Left cardiac atrium (tissue), 4 donors: ENCODE measurements around the gene ZBED4. TPM values are rescaled to one million over a fixed set of nuclear protein-coding genes. Genes with fewer than 3 reads are reported as not detected.

Experiments
- ATAC-seq, 2 donors: fragments of 200-7000 bp; cut with Tn5 transposase; one replicate each; pipeline ENCODE4 v1.9.1; 2020; ENCODE audit warnings: mild to moderate bottlenecking in 2 of 2, moderate library complexity in 2 of 2
- DNase-seq: peaks from one replicate; pipeline ENCODE4 v3.0.0-alpha.2; 2020
- intact Hi-C, 2 donors: fragments of 100-400 bp; cut with DNase I; formaldehyde crosslinking; loops; one replicate each; pipeline versions ENCODE4 v1.14.1 to v1.15.1; 2022 to 2023
- total RNA-seq, 2 donors: library from RNA; stranded (reverse); fragmentation: NEBNext Ultra II Directional; extraction: Animal tissue kit (Norgen Biotek cat#: 25700); gene quantifications; one replicate each; pipeline ENCODE4 v1.2.1, GENCODE V29; 2021
- donor health status: DM: no; HTN: yes; CAD: no.
- donor health status: DM: no; HTN: yes; CAD: no; lungs with severe emphysema.
- donor health status: DM: yes; HTN: yes; CAD: no.
- donor health status: Dilated cardiomyopathy.

The ZBED4 gene
- total RNA-seq, 2 donors from 2014 or later, result 4.4 to 6.7 TPM

DNA sequence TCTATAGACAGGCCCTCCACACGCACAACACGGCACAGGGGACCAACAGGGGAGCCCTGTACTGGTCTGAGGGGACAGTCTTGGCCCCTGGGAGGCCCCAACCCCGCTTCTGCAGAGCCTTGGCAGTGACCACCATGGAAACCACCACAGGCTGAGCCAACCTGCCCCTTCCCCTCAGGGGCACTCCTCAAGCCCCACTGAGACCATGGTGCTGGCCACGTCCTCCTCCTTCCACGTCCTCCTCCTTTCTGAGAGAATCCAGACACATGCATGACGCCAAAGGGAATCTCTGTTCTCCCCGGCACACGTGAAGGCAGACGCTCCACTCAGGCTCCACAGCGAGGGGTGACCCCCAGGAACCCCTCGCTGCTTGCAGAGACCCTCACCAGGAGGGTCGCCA, 28.7 kb upstream of the ZBED4 start:
- DNase-seq (no peak), ATAC-seq (no peak)
- intact Hi-C loops, result no loop called here

- intact Hi-C loops, result no loop called here
- DNase-seq (no peak), ATAC-seq (no peak)
Observed at GRCh38 chr22:49825436-49825835, 28.2 kb upstream of the ZBED4 start.

GRCh38 chr22:49825944-49826602, 27.6 kb upstream of the ZBED4 start:
- intact Hi-C loops, result no loop called here
- ATAC-seq, result peak in 1 of 2 donors; percentile 21
- peak; percentile 43 for DNase-seq

DNA sequence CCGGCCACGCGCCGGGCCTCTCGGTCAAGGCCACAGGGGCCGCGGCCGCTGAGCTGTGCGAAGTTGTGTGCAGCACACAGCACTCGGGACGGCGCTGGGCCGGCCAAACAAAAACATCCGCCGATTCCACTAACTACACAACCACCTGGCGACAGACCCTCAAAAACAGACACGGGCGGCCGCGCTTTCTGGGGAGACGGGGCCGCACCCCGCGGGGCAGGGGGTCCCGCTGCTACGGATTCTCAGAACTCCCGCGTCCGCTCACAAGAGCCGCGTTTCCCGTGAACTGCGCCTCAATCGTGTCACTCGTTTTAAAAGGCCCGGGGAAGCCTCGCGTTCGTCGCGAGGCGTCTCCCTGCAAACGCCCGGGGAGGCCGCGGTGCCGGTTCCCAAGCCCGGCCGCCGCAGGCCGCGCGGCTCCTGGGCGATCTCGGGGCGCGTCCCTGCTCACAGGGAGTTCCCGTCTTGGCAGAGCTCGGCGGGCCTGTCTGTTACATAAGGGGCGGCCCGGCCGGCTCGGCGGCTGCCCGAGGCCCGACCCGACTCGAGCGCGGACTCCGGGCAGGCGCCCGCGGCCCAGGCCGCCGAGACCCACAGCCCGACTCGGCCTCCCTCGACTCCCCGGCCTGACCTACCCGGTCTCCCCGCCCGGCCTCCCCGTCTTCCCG, 26.9 kb upstream of the ZBED4 start:
- DNase-seq (peak; percentile 73), ATAC-seq (peak; percentile 68 to 80)
- intact Hi-C loops, result no loop called here

GRCh38 chr22:49827271-49827852, 26.3 kb upstream of the ZBED4 start:
- peak in 1 of 2 donors; percentile 20 for ATAC-seq
- intact Hi-C loops, result no loop called here
- DNase-seq, result peak; percentile 51

DNA sequence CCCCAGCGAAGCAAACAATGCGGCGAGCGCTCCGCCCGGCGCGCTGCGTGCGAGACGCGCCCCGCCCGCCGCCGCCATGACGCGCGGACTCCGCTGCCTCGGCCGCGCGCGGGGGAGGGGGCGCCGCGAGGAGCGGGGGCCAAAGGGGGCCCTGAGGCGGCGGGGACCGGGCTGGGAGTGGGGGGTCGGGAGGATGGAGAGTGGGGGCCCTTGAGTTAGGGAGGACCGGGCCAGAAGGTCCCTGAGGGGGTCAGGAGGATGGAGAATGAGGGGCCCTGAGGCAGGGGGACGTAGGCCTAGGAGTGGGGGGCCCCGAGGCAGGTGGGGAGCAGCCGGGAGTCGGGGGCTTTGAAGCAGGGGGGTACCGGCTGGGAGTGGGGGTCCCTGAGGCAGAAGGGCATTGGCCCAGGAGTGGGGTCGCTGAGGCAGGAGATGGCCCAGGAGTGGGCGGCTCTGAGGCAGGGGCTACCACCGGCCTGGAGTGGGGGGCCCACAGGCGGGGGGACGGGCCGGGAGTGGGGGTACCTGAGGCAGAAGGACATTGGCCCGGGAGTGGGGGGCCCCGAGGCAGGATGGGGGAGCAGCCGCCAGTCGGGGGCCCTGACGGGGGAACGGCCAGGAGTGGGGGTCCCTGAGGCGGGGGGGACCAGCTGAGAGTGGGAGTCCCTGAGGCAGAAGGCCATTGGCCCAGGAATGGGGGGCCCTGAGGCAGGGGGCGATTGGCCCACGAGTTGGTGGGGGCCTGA, 25.6 kb upstream of the ZBED4 start, which contains the start of gene BRD1:
Gene BRD1, minus strand, starts transcription at position 21 of the 746 bp plus-strand sequence. CDS start 3,556 bp downstream, outside the sequence.
- intact Hi-C loops, result no loop called here
- peak; percentile 70 to 77 for ATAC-seq
- DNase-seq, result peak; percentile 79

DNA sequence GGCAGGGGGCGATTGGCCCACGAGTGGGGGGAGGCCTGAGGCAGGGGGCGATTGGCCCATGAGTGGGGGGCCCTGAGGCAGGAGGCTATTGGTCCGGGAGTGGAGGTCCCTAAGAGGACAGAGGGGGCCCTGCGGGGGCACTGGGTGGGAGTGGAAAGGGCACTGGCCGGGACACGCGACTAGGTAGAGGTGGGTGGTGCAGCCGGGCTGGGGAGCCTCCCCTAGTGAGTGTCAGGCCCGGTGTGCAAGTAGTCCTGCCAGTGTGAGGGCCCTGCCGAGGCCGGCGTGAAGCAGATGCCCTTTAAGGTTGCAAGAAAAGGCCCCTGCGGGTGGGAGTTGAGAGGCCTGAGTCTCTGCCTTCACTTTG, 25.1 kb upstream of the ZBED4 start:
- intact Hi-C loops, result no loop called here
- ATAC-seq, result peak in 1 of 2 donors; percentile 3
- no peak for DNase-seq

DNA sequence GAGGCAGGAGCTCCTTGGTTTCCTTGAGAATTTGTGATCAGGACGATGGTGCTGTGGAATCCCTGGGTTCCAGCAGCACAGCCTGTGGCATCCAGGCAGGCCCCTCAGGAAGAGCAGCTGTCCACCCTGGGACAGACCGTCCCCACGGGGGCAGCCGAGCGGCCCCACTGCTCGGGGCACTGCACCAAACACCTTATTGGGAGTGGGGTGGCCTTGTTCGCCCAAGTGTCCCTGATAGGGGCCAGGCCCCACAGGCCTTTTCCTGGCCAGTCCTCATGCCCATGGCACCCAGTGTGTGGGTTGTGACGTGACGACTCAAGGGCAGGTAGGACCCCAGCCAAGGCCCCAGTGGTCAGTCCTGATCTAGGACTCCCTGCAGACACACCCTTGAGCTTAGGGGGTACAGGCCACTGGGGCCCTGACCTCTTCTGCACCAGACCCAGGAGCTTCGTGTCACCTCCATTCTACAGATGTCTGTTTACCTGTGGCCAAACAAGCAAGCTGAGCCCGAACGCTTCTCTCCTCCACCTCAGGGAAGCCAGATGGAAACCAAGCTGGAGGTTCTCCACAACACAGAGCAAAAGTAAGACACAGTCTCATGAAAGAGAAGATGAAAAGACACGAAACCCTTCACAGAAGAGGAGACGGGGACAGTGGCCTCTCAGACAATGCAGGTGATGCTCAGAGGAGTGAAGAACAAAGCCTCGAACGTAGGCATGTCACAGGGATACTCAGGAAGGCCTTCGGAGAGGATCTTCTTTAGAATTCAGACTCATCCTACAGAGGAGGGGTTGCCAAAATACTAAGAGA, 24.4 kb upstream of the ZBED4 start:
- no peak for ATAC-seq
- no peak for DNase-seq
- intact Hi-C loops, result no loop called here

GRCh38 chr22:49833340-49834007, 20.2 kb upstream of the ZBED4 start:
- DNase-seq, result no peak
- intact Hi-C loops, result loop anchor here in 1 of 2 donors (10.0 kb wide), 1 partner anchor 49 kb away; no protein-coding TSS in a partner anchor

DNA sequence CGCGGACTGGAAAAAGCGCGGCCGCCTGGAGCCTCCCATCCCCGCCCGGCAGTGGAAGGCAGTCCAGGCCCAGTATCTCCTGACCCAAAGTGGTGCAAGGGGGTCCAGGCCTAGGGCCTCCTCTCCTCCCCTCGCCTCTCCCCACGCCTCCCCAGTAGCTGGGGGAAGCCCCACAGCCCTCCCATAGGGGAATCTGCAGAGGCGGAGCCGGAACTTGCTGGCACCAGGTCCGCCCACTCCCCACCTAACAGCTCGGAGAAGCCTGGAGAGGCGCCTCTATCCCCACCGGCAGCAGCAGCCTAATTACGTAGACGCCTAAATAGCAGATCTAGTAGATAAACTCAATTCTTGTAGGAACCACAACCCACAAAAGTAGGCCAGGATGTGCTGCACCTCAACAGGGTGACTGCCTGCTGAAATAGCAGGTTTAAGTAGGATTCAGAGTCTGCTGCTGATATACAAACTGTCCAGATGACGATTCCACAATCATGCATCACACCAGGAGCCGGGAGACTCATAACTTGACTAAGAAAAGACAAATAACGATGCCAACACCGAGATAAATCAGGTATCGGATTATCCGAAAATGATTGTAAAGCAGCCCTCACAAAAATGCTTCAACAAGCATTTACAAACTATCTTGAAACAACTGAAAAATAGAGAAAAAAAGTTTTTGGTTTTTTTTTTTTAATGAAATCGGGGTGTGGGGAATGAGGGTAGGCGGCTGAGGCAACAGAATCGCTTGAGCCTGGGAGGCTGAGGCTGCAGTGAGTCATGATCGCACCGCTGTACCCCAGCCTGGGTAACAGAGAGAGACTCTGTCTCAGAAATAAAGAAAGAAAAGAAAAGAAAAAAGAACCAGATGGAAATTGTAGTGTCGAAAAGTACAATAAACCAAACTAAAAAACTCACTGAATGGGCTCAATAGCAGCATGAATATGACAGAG, 14.6 kb upstream of the ZBED4 start:
- ATAC-seq, result peak; percentile 80 to 87
- no peak for DNase-seq
- intact Hi-C loops, result loop anchor here in 1 of 2 donors (10.0 kb wide), 1 partner anchor 54 kb away; no protein-coding TSS in a partner anchor

More at GRCh38 chr22:49833340-49834007, 20.2 kb upstream of the ZBED4 start:
- no peak for ATAC-seq

DNA sequence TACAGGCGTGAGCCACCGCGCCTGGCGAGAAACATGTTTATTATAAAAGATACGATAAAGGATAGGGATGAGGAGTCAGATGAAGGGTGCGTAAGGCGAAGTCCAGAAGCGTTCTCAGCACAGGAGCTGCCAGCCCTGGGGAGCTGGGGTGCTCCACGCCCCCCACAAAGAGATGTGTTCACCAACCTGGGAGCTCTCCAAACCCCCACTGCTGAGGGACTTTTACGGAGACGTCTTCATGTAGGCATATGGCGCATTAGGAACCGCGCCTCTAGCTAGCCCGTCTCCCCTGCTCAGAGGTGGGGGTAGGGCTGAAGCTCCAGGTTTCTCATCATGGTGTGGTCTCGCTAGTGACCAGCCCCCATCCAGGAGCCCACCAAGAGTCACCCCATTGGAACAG, 8.4 kb upstream of the ZBED4 start:
- ATAC-seq, result no peak
- intact Hi-C loops, result no loop called here
- no peak for DNase-seq

GRCh38 chr22:49845666-49846459, 7.8 kb upstream of the ZBED4 start:
- no peak for ATAC-seq
- DNase-seq, result no peak
- intact Hi-C loops, result no loop called here

GRCh38 chr22:49847751-49848689, 5.6 kb upstream of the ZBED4 start:
- ATAC-seq (peak in 1 of 2 donors; percentile 17), DNase-seq (peak; percentile 42)
- intact Hi-C loops, result no loop called here

DNA sequence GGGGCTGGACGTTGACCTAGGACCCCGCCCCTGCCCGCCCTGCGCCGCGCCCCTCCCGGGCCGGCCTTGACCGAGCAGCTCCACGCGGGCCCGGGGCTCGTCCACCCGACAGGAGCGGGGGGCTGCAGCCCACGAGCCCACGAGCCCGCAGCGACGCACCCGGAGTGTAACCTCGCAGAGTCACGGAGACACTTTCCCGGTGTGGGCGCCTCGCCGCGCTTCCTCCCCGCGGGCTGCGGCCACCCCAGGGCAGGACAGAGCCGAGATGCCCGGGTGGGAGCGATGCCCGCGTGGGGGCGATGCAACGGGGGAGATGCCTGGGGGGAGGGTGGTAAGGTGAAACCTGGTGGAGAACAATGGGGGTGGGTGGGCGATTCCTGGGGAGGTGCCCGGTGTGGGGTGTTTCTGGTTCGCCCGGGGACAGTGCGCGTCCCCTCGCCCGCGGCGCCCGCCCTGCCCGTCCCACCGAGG, 4.9 kb upstream of the ZBED4 start:
- intact Hi-C loops, result no loop called here
- ATAC-seq, result no peak
- no peak for DNase-seq
